Sigmoid colon (tissue), 4 donors: ENCODE data around the gene SKI.

ENCODE experiments used
- EP300 ChIP-seq, 4 donors: sonication (generic); formaldehyde crosslinking; IDR thresholded peaks; one replicate each; pipeline ENCODE4 v1.6.1; 2017; ENCODE audit warnings: antibody characterized with exemption in 4 of 4
- POLR2A ChIP-seq, 2 donors: fragments of 450-650 bp; IDR thresholded peaks; one replicate each; pipeline ENCODE4 v1.6.1; 2016; ENCODE audit warnings: antibody characterized with exemption in 2 of 2, mild to moderate bottlenecking in 2 of 2, moderate library complexity in 2 of 2
- POLR2AphosphoS5 ChIP-seq, 4 donors: sonication (generic); formaldehyde crosslinking; IDR thresholded peaks; one replicate each; pipeline ENCODE4 v1.6.1; 2017; ENCODE audit warnings: antibody characterized with exemption in 4 of 4
- TF ChIP-seq, protein P1 (sequence below), 4 experiments: fragments of 450-650 bp in 3 of 4; fragments of 200-600 bp in 1 of 4; IDR thresholded peaks; one replicate each; pipeline ENCODE4 v1.5.1; 2016 to 2019; ENCODE audit warnings: antibody characterized with exemption in 4 of 4, mild to moderate bottlenecking in 3 of 4, moderate library complexity in 2 of 4

DNA sequence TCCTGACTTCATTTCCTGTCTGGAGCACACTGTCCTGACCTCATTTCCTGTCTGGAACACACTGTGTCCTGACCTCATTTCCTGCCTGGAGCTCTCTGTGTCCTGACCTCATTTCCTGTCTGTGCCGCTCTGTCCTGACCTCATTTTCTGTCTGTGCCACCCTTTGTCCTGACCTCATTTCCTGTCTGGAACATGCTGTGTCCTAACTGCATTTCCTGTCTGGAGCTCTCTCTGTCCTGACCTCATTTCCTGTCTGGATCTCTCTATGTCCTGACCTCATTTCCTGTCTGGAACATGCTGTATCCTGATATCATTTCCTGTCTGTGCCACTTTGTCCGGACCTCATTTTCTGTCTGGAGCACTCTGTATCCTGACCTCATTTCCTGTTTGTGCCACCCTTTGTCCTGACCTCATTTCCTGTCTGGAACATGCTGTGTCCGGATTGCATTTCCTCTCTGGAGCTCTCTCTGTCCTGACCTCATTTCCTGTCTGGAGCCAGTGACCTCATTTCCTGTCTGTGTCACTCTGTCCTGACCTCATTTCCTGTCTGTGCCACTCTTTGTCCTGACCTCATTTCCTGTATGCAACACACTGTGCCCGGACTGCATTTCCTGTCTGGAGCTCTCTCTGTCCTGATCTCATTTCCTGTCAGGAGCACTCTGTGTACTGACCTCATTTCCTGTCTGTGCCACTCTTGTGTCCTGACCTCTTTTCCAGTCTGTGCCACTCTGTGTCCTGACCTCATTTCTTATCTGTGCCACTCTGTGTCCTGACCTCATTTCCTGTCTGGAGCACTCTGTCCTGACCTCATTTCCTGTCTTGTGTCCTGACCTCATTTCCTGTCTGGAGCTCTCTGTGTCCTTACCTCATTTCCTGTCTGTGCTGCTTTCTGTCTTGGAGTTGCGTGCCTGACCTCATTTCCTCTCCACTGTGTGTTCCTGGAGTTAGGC, 27.6 kb downstream of the SKI start:
- no peak for TF ChIP-seq POLR2A (IDR thresholded peaks at IDR 0.05)
- TF ChIP-seq, protein P1, sequence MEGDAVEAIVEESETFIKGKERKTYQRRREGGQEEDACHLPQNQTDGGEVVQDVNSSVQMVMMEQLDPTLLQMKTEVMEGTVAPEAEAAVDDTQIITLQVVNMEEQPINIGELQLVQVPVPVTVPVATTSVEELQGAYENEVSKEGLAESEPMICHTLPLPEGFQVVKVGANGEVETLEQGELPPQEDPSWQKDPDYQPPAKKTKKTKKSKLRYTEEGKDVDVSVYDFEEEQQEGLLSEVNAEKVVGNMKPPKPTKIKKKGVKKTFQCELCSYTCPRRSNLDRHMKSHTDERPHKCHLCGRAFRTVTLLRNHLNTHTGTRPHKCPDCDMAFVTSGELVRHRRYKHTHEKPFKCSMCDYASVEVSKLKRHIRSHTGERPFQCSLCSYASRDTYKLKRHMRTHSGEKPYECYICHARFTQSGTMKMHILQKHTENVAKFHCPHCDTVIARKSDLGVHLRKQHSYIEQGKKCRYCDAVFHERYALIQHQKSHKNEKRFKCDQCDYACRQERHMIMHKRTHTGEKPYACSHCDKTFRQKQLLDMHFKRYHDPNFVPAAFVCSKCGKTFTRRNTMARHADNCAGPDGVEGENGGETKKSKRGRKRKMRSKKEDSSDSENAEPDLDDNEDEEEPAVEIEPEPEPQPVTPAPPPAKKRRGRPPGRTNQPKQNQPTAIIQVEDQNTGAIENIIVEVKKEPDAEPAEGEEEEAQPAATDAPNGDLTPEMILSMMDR (IDR thresholded peaks at IDR 0.05): no peak
- TF ChIP-seq POLR2AphosphoS5 (IDR thresholded peaks at IDR 0.05): peak in 3 of 4 donors; percentile 19 to 41 (median 31)
- no peak for TF ChIP-seq EP300 (IDR thresholded peaks at IDR 0.05)
